Suppressor macrophage treated with lipopolysaccharide for 1 hour (primary cell): Measurements from ENCODE around the gene ARL4D.
"Not testable (repeated sequence)": the region's sequence is repeated elsewhere in the genome, so short reads cannot be mapped to it uniquely, and the experiment has no call there.

Experiments
- DNase-seq, 3 donors: peaks; one replicate each; pipeline ENCODE4 v3.0.0-alpha.2; 2020 to 2022

The ARL4D gene

DNA sequence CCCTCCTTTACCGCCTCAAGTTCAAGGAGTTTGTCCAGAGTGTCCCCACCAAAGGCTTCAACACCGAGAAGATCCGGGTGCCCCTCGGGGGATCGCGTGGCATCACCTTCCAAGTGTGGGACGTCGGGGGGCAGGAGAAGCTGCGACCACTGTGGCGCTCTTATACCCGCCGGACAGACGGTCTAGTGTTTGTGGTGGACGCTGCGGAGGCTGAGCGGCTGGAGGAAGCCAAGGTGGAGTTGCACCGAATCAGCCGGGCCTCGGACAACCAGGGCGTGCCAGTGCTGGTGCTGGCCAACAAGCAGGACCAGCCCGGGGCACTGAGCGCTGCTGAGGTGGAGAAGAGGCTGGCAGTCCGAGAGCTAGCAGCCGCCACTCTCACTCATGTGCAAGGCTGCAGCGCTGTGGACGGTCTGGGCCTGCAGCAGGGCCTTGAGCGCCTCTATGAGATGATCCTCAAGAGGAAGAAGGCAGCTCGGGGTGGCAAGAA is 1.1 kb downstream of the ARL4D start:
- DNase-seq: no peak

DNA sequence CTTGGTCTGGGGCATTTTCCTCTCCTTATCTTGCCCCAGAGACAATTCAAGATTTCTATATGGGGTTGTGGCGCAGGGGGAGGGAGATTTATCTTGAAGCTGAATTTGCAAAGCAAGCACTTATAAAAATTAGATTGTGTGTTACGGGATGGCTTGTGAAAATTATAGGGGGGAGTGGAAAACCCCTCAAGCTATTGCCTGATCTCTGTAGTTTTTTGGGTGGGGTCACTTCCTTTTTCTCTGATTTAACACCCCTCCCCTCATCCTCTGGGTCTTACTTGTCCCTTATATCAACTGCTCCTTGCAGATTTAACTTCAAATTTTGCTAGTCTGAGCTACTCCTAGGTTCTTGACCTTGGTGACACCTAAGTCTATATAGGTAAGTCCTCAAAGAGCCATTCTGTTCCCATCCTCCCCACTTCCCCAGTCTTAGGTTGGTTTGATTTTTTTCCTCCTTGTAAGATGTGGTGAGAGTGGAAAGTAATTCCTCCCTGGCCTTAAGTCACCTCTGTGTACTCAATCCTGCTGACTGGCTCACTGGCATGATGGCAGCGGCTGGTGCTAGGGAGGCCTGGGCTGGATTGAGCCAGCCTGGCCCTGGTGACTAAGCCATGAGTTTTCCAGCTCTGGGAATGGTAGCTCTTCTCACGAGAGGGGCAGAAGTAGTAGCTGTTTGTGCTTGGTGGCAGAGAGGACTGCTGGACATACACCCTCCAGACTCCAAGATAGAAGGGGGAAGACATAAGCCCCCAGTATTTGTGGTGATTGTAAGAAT is 2.3 kb downstream of the ARL4D start:
- DNase-seq: peak; percentile 36 to 52 (median 41)

DNA sequence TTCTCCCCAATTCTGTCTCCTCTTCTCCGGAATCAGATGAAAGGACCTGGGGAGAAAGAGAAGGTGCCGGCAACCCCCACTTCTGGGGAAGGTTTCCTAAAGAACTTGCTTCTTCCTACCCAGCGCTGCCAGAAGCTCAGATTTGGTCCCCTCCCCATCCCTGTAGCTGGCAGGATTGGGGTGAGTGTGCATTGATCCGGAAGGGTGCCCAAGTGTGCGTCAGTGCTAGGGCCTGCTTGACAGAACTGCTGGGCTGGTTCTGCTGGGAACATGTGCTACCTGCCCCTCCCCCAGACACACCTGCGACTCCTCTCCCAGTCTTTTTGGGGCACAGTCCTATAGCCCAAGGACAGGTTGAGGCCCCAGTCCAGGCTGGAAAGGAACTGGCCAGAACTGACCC is 3.3 kb downstream of the ARL4D start:
- DNase-seq: no peak

DNA sequence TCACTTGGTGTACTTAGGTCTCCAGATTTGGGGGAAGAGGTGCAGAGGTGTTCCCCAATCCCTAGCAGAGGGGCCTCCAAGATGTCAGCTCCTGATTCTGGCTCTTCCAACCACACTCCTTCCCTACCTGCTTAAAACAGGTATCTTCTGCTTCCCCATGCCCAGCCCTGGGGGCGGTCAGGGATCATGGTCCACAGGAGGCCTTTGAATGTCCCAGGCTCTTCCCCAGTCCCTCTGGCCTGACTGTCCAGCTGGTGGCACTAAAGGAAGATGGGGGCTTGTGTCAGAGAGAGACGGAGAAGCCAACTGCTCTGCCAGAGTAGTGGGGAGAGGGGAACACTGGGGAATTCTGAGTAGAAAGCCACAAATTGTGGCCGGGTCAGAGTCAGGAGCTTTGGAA is 3.8 kb downstream of the ARL4D start:
- DNase-seq: no peak

DNA sequence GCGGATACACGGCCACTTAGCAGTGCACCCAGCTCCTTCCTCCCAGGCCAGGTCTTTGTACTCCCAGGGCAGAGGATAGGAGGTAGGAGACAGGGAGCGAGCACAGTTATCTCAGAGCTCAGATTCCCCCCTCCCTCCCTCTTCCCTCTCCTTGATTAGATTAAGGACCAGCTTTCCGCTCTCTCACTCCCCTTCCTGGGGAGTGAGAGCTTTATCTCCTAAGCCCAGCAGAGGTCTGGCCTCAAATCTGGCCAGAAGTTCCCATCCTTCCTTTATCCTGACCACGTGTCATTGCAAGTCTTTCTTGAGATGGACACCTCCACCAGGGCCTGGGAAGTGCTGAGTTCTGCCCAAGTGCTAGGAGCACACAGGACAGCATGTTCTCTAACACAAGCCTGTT is 5.1 kb downstream of the ARL4D start:
- DNase-seq: no peak

DNA sequence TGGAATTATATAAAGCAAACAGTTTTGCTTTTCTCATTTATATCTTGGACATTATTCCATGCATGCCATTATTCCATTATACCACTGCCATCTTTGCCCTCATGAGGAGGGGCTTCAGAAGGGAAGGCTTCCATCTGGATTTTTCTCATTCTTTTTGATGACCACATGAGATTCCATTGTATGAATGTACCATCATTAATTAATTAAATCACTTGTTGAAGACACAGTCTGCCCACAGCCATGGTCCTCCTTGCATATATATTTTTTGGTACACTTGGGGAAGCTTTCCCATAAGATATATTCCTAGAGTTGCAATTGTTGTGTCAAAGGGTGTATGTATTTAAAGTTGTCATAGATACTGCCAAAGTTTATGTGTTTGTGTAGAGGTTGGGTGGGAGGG is 7.1 kb downstream of the ARL4D start:
- no peak for DNase-seq

DNA sequence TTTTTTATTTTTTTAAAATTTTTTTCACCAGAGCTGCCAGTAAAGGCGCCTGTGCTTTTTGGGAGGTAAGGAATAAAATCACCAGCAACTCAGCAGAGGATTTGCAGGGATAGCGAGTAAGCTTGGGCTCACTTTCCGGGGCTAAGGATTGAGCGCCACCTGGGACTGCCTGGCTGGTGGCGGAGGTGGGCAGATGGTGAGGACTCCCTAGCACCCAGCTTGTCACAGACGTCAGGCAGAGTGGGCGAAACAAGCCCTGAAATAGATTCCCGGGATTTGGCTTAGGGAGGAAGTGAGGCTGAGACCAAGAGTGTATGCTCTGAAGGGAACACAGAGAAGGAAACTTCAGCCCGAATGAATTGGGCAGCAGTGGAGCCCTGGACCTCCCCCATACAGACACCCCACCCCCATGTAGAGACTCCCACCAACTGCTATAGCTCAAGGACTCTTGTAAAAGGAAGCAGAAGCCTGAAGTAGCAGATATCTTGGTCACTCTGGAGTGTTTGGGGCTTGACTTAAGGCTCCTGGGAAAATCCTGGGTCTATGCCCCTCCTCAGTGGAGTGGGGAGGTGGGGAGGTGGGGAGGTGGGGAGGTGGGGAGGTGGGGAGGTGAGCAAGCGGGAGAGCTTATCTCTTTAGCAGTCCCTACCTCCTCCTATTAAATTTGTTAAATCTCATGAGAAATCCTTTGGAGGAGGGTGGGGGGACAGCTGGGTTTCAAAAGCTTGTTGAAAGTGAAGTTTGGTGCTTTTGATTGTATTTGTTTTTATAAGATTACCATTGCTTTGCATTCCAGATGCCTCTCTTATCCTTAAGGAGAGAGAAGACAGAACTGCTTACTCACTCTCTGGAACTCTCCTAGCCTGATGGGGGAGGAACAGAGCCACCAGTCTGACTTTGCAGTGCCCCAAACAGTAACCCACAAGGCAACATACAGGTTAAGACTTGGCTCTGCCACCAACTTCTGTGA is 8.2 kb downstream of the ARL4D start:
- DNase-seq: no peak

DNA sequence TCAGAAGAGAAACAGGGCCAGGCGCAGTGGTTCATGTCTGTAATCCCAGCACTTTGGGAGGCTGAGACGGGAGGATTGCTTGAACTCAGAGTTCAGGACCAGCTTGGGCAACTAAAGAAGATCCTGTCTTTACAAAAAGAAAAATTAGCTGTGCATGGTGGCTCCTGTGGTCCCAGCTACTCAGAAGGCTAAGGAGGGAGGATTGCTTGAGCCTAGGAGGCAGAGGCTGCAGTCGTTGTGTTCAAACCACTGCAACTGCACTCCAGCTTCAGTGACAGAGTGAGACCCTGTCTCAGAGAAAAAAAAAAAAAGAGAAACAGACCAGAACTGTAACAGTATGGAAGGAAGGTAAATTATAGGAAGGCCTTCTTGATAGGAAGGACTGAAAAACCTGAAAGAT is 10.3 kb downstream of the ARL4D start:
- DNase-seq: no peak

DNA sequence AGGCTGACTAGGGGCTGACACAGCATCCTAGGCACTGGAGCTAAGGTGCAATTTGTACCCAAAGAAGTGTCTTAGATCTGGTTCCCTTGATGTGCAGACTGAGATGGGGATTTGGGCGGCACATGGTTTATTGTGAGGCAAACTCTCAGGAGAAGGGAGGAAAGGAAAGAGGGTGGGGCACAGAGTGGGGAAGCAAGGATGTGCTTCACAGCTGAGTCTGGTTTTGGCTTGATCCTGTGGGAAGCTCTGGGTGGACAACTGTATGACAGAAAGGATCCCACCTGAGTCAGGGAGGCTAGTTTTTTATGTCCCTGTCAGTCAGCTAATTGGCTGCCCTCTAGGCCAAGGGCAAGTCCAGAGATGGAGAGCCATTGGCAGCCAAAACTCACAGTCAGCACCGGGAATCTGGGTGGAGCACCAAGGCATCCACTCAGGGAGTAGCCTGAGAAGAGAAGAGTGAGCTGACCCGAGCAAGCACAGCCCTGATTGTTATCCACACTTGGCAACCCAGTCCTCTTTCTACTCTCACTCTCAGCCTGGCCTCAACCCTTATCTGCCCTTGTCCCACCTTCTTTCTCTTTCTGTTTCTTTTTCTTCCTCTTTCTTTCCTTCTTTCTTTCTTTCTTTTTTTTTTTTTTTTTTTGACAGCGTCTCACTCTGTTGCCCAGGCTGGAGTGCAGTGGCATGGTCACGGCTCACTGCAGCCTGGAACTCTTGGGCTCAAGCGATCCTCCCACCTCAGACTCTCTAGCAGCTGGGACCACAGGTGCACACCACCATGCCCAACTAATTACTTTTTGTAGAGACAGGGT is 12.0 kb downstream of the ARL4D start:
- no peak for DNase-seq

DNA sequence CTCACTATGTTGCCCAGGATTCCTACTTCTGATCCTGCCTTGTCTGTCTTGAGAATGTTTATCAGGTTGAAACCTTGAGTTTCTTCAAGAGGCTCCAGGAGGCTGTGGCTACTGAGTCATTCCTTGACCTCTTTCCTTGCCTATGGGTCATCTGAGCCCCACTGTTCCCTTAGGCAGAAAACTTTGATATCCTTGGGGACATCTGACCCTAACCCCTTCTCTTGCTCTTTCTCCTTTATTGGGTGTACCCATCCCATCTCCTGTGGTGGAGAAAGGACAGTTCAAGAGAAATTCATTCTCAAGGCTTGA is 12.5 kb downstream of the ARL4D start:
- no peak for DNase-seq

DNA sequence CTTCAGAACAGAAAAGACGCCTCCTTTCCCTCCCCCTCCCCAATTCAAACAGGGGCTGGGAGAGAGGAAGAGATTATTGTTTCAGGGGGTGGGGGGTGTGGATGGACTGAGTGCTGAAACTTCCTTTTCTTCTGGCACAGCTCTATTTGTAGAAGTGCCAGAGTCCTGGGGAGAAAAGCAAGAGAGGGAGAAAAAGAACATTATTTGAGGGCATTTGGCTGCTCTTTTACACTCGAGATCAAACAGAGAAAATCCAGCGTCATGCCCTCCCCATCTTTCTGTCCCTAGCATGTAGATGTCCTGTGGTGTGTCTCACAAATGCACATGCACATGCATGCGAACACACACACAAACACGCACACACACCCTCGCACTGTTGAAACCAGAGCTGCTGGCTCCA is 13.0 kb downstream of the ARL4D start:
- no peak for DNase-seq

DNA sequence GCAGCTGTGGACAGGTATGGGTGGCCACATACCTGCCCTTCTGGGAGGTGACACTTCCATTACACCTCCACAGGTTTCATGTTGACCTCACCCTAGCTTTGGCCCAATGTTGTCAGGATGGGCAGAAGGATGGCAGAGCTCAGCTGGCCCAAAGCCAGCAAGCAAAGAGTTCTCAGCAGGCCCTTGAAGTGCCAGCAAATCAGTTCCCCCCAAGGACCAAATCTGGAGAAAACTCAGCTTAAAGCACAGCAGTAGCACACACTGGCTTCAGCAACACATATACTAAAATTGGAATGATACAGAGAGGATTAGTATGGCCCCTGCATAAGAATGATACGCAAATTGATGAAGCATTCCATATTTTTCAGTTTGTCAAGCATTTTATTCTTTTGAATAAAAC is 13.4 kb downstream of the ARL4D start:
- no peak for DNase-seq

DNA sequence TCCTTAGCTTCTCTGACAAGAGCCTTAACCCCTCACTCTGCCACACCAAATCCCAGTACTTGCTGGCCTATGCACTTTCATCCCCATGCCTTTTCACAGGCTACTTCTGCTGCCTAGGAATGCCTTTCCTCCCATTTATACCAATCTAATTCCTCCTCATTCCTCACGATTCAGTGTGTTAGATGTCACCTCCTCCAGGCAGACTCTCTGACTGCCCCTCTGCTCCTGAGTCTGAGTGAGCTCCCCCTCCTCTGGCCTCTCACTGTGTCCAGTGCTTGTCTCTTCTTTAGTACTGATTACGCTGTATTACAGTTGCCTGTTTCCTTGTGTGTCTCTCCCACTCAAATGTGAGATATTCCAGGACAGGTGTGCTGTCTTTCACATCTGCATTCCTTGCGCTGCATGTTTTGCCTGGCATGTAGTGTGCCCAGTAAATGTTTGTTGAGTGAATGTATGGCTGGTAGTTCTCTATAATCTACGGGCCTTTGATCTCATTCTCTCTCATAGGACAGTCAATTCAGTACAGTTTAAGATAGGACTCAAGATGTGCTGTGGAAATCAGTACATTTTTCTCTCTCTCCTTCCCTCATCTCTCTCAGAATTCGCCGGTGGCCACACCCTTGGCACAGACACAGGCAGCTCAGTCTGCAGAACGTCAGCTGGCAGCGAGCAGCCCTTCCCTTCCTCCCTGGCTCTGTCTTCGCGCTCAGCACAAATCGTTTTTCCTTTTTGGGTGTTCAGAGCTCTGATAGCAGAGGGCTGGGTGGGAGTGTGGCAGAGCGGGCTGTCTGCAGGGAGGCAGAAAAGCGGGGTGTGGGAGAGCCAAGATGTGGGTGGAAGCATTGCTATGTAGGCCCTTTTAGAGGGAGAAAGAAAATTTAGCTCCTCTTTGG is 18.5 kb downstream of the ARL4D start:
- no peak for DNase-seq

DNA sequence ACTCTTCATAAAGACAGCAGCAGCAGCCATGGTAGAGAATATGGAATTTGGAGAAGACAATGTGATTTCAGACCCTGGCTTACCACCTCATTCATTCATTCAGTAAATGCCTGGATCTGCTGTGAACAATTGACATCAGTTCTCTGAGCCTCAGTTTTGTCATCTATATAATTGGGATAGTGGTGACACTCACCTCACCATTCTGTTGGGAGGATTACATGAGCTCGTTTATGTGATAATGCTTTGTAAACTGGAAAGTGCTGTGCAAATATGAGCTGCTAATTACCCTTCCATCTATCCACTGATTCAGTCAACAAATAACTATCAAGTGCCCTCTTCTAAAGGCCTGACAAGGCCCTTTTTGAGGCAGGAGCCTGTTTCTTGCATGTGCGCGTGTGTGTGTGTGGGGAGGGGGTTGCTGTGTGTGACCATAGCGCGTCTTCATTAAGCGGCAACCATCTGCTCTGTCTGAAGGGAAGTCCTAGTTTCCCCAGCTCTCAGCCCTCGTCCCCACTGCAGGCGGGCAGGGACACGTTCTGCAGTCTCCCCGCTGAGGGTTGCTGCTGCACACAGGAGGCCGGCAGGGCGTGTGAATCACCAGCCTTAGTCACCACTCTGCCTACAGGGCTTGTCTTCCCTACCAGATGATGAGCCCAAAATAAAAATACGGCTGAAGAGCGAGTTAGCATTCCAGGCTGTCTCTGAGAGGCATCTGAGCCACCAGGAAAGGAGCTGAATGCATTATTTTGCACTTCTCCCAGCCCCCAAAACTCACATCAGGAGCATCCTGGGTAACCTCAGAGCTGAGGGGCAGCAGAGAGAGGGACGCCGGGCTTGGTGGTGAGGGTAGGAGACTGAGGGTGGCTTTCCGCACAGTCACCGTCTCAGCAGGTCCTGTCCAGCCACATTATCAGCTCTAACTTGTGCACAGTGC is 19.9 kb downstream of the ARL4D start:
- peak; percentile 82 to 88 (median 83) for DNase-seq

DNA sequence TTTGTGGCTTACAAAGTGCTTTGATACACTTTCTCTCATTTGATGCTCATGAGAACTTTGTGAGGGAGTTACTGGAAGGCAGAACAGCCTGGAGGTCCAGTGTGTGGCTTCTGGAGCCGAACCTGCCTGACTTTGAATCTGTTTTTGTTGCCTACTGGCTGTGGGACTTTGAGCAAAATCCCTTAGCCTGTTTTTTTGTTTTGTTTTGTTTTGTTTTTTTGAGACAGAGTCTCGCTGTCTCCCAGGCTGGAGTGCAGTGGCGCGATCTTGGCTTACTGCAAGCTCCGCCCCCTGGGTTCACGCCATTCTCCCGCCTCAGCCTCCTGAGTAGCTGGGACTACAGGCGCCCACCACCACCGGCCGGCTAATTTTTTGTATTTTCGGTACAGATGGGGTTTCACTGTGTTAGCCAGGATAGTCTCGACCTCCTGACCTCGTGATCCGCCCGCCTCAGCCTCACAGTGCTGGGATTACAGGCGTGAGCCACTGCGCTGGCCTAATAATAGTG is 20.6 kb downstream of the ARL4D start:
- not testable (repeated sequence) for DNase-seq

DNA sequence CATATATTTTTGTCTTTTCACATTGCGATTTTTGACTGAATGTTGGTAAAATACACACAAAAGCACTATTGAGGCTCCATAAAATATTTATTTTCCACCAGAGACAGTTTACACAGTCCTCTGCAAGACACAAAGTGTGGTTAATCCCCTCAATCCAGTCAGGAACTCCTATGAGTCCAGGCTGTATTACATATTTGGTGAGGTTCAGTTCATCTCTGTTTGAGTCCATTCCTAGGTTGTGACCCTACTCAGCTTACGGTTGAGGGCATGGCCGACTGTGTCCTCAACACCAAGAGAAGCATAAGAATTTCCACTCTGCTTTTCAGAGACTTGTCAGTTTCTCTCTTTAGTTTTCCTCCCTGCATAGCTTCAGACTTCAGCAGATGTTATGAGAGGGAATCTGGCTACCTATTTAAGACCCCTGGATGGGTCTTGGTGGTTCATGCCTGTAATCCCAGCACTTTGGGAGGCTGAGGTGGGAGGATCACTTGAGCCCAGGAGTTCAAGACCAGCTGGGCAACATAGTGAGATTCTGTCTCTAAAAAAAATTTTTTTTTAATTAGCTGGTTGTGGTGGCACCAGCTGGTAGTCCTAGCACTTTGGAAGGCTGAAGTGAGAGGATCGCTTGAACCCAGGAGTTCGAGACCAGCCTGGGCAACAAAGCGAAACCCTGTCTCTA is 25.1 kb downstream of the ARL4D start:
- DNase-seq: no peak

DNA sequence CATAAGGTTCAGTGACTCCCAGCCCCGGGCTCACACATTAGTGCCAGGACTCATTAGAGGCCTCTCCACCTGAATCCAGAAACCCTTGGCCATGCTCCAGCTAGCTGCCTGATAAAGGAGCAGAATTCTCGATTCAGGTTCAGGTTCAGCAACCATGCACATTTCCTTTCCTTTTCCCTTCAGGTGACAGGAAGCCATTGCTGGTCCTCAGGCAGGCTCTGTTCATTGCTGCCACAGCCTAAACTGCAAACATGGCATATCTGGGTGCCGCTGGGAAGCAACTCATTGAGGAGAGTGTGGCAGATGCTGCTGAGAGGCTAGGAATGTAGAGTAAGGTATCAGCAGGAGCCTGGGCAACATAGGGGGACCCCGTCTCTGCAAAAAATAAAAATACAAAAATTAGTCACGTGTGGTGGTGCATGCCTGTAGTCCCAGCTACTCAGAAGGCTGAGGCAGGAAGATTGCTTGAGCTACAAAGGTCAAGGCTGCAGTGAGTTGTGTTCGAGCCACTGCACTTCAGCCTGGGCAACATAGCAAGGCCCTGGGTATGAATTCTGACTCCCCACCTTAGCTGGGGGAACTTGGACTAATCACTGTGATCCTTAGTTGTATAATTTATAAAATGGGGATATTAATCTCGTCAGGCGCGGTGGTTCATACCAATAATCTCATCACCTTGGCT is 28.7 kb downstream of the ARL4D start:
- no peak for DNase-seq

DNA sequence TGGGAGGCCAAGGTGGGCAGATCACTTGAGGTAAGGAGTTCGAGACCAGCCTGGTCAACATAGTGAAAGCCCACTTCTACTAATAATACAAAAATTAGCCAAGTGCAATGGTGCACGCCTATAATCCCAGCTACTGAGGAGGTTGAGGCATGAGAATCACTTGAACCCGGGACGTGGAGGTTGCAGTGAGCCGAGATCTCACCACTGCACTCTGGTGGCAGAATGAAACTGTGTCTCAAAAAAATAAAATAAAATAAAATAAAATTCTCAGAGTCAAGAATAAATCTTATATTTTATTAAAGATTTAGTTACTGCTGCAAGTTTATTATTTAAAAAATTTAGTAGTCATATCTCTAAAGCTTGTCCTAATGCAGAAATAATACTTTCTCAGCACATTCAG is 29.7 kb downstream of the ARL4D start:
- no peak for DNase-seq

DNA sequence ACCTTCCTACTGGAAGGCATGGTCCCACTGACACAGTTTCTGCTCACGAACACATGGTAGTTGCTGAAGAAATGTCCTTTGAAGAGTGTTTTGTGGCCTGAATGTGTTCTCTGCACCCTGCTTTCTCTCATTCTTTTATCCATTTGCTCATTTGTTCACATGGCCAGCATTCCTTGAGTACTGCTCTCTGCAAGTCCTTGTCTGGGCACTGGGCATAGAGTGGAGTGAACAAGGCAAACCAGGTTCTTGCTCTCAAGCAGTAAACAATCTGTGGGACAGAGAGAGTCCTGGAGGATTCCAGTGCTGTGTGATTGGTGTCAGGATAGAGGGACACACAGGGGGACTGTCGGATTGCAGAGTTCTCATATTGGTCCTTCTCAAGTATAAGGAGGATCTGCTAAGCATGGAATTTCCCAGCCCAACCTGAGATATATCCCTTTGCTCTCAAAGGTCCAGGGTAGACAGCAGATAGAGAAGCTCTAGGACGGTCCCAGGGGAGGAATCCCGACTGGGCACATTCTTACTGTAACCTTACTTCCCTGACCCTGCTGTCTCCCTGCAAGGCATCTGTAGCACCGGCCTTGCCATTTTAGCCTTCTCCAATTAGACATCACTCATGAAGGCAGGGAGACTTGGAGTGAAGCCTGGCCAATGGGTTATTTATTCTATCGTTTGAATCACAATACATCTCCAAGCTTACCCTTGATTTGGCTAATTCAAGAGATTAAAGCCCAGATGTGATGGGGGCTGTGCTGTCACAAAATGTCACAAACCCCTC is 32.3 kb downstream of the ARL4D start:
- no peak for DNase-seq
